ENCODE data around the gene BORA.
A peak's percentile ranks its signal among the peaks of the same experiment; 100 is the strongest.
"Not testable (repeated sequence)": the region's sequence is repeated elsewhere in the genome, so short reads cannot be mapped to it uniquely, and the experiment has no call there.

The BORA gene

DNA sequence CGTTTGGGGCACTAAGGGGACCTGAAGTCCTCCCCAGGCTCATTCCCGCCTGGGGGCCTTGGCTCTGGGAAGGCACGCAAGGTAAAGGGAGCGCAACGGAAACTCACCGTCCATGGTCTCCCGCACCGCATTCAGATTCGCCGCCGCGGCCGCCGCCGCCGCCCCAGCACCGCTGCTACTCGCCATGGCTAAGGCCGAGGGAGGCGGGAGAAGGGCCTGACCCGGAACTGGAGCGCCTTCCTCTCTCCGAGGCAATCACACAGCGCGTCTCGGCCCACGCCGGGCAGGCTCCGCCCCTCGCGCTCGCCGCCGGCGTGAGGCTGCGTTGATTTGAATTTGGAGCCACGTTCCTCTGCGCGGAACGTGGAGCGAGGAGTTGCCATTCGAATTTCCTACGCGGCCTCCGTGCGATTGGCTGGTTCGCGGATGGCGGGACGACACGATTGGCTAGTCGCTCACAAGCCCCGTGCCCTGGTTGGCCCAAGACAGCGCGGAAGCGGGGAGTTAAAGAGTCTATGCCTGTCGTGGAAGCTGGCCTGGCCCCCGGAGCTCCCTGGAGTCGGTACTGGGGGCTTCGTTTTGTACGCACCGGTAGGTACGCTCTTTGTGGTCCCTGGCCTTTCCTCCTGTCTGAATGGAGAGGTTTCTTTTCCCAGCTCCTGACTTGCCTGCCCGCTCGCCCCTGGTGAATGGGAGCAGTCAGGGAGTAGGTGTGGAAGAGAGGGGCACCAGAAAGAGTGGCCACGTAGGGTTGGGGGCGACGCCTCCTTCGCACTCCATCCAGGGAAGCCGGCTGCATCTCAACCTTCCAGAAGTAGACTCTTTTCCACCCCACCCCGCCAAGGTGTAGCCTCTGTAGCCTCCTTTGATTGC lies at the start of gene BORA, which contains the start of gene MZT1:
Gene BORA, plus strand, starts transcription at position 507 of the 873 bp plus-strand sequence. CDS start 1,018 bp downstream, outside the sequence.
Gene MZT1, minus strand, starts transcription at position 213 of the 873 bp plus-strand sequence. Its CDS starts 27 bp downstream, at position 186.
- DNase-seq (ENCODE audit: low spot score): peak; percentile 96

DNA sequence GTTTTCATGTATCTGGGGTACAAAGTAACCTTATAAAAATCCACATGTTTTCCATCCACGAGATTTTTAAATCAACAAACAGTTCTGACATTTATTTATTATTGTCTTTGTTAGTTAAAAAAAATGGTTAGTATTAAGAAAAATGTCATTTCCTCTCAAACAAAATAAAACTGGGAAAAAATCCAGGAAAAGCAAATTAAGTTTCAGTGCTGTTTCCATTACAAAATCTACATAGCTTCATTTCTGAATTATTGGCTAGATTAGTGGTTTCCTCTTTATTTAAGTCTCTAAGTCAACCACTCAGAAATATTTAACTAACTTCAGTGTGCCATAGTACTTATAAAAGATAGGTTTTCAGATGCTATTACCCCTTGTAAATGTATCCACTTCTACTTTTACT lies 49.4 kb upstream of the BORA start:
- no peak for DNase-seq (ENCODE audit: low spot score)

DNA sequence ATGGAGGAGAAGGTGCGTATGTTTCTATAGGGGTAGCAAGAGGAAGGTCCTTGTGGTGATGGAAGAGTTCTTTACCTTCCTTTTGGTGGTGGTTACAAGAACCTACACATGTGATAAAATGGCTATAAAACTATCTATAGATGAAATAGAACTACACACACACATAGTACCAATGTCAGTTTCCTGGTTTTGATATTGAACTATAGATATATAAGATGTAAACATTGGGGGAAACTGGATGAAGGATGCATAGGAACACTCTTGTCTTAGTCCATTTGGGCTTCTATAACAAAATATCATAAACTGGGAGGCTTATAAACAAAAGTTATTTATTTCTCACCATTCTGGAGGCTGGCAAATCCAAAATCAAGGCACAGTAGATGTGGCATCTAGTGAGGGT lies 47.4 kb upstream of the BORA start:
- no peak for DNase-seq (ENCODE audit: low spot score)

DNA sequence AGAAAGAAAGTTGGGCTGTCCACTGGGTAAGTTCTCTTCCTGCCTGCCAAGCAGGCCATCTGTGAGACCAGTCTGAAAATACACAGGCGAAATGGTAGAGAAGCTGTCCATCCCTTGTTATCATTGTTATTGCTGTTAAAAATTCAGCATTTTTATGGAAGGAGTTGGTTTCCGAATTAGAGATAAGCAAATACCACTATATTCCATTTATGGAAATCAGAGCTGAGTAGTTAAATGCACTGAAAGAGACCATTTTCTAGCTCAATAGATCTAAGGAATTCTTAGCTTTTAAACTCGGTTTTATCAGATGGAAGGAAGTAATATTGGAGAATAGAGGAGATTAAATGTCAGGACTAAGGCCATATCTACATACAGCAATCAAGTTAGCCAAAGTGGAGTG lies 41.0 kb upstream of the BORA start:
- DNase-seq (ENCODE audit: low spot score): no peak

DNA sequence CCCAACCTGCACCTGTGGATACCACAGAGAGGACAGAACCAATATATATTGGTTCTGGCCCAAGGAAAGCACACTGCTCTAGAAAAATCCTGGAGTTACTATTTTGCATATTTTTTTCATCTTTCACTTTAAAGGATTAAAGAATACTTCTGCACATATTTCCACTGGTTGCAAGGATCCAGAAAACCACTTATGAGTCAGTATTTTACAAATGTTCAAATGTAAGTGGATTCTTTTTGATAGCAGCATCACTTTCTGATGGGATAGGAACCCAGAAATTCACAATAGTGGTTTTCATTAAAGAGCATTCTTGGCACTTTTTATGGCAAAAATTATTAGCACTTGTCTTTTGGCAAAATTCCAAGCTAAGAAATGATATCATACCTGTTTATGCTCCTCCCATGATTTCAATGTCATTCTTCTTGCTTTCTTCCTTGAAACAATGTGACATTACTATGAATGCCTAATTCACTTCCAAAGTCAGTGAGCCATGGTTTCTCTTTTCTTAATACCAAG lies 38.5 kb upstream of the BORA start:
- DNase-seq (ENCODE audit: low spot score): no peak

DNA sequence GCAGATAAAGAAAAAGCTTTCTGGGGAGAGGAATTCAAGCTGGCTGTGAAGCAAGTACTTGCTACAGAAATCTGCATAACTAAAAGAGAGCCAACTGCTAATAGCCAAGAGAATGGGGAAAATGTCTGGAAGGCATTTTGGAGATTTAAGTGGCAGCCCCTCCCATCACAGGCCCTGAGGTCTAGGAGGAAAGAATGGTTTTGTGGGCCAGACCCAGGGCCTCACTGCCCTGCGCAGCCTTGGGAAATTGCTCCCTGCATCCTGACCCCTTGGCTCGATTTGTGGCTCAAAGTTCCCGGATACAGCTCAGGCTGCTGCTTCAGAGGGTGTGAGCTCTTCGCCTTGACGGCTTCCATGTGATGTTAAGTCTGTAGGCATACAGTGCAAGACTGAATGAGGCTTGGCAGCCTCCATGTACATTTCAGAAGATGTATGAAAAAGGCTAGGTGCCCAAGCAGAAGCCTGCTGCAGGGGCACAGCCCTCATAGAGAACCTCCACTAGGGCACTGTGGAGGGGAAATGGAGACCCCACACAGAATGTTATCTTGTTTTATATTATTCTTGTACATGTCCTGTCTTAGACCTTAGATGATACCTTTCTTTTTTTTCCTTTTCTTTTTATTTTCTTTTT lies 34.7 kb upstream of the BORA start:
- DNase-seq (ENCODE audit: low spot score): no peak

DNA sequence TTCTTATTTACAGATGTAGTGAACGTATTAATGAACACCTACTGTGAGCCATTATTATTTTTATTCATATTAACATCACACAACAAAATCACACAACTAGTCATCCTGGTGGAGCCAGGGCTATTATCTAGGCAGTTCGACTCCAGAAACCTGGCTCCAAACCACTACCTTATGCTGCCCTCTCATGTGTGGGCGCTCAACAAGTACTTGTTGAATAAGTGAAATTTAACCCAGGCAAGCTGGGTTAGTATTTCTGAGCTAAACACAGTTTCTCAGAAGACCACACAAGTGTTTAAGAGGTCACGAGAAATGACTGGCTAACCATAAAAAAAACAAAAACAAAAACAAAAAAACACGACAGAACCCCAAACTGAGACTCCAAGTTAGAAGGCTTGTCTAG lies 33.9 kb upstream of the BORA start:
- no peak for DNase-seq (ENCODE audit: low spot score)

DNA sequence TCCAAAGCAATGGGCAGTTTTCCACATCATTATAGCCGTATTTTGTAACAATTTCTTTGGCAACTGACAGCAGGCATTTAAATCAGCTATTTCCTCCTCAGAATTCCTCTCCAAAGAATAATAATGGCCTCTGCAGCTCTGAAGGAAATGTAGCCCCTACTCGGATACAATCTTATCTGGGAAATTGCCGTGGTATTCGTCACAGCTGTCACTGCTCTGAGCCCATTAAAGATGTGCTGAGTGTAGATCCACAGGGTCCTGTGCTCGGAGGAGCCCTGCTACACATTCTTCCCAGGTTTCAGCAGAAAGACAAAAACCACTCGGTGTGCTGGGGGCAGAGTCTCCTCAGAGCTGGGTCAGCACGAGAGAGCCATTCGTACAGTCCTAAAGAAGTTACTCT lies 33.4 kb upstream of the BORA start:
- no peak for DNase-seq (ENCODE audit: low spot score)

DNA sequence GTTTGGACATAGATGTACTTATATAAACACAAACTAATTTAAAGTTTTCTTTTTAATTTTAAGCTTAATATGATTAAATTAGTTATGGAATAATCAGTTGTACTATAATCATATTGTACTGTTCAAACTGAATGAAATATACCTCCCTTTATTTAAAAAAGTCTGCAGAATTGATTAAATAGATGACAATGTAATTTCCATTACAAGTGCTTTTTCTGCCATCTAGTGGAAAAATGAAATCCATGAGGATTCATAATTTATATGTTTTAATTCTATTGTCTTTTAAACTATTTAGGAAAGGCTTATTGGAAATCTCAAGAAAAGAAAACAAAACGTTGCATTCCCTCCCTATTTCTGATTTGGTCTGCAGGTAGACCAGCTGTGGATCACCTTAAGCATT lies 31.1 kb upstream of the BORA start:
- no peak for DNase-seq (ENCODE audit: low spot score)

DNA sequence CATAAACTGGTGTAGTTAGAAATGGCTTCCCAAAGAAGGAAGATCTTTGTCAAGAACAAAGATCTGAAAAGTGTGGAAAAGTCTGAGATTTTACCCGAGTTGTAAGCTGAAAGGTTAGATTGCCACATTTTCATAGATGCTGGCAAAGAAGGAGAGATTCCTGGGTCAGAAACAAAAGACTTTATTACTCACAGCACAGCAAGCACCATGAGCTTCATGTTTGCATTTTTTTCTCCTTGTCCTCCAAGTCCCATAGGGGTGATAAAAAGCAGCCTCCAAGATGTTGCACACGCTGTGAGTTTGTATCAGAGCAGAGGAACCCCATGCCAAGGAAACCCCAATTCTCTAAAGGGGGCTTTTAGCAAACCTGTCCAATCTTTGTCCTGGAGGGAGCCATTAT lies 29.6 kb upstream of the BORA start:
- DNase-seq (ENCODE audit: low spot score): no peak

DNA sequence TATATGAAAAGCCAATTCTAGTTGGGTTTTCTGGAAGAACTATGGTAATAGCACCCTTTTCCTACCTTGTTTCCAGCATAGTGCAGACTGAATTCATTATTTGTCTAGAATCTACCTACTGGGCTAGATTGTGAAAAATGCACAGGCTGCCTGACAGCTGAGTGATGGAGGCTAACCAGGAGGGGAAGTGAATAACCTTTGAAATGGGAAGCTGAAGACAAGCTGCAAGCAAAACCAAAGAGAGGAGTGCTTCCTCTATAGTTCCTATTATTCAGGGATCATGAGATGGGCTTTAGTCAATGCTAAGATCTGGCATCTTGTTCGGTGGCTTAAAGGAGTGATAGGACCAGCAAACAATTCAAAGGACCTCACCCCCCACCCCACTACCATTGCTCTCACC lies 27.2 kb upstream of the BORA start:
- DNase-seq (ENCODE audit: low spot score): no peak

DNA sequence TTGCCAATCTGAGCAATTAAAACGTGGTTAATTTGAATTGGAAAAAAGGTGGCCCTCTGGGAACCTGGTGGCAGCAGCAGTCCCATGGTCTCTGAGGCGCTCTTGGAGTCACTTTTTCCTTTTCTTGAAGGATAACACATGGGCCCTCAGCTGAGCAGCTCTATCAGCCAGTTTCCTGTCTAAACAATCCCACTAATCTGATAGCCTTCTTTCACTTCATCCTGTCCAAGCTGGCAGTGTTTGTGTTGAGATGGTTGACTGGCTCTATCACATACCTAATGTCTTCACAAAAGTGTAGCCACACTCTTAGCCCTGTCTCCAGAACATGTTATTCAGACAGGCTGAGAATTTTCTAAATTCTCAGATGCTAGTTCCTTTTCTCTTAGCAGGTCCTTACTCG lies 10.9 kb upstream of the BORA start:
- no peak for DNase-seq (ENCODE audit: low spot score)

DNA sequence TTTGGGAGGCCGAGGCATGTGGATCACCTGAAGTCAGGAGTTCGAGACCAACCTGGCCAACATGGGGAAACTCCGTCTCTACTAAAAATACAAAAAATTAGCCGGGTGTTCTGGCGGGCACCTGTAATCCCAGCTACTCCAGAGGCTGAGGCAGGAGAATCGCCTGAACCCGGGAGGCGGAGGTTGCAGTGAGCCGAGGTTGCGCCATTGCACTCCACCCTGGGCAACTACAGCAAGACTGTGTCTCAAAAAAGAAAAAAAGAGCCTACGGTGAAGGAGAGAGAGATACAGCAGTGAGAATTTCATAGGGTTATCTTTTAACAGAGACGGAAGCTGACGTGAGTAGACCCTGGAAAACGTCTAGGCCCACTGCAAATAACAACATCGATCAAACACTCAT lies 1.5 kb upstream of the BORA start:
- DNase-seq (ENCODE audit: low spot score): not testable (repeated sequence)

DNA sequence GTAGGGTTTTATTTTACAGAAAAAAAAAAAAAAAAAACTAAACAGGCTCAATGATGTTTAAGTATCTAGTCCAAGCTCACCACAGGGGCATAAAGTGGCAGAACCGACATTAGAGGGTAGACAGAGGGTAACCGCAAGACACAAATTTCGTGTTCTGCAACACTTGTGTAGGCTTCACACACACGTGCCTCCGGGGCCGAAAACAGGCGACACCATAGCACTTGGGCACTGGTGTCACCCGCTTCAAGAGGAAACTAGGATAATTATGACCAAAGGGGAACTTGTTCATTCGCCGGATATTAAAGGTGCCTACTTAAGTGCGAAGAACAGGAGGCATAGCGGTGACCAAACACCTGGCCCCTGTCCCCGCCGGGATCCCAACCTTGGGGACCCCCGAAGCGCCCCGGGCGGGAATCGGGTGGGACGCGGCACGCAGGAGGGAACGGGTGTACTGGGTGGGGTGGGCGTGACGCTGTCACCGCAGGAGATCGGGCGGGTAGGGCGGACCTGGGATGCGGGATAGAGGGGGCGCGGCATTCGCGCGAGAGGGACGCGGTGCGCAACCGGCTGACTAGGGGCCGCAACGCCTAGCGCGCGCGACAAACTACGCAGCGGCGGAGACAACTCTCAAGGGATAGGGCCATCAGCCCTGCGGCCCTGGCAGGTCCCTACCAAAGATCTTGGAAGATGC lies 852 bp upstream of the BORA start:
- DNase-seq (ENCODE audit: low spot score): peak; percentile 3

DNA sequence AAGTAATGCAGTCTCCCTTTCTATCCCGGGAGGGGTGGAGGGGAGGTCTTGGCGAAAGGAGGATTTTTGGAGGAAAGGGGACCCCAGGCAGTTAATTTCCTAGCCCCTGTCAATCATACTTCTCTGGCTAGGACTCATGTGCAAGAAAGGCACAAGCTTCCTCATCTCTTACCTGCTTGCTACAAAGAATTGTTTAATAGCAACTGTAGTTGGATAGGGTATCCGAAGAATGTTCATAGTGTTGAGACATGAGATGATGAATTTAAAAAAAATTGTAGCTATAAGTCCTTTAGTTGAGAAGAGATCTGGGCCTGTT lies 525 bp downstream of the BORA start:
- DNase-seq (ENCODE audit: low spot score): no peak

DNA sequence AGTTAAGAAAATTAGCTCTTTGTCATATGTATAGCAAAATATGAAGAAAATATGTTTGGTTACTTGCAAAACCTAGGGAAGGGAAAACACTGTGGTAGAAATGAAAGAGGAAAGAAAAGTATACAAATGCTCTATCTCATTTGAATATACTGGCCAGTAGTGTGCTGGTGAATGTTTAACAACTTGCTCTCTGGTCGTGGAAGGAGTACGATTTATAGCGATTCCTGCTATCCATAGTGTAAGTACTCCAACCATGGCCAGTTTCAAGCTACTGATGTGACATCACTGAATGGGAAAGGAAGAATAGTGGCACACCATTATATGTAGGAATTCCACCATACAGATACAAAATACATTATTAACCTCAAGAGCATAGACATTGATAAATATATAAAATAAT lies 9.3 kb downstream of the BORA start:
- no peak for DNase-seq (ENCODE audit: low spot score)

DNA sequence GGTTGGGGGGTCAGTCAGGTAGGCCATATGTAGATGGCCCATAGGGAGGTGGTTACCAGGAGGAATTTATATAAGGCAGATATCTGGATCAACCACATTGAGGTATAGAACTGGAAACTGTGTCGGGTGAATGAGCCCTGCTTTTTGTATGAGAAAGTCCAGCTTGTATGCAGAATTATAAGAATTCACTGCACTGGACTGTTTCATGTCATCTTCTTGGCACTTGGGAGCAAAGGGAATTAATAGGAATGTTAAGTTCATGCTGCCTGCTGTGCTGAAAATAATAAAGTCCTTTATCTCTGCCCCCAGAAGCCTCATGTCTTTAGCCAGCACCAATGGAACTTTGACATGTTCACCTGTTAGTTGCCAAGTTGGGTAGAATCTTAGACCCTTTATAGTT lies 12.3 kb downstream of the BORA start:
- no peak for DNase-seq (ENCODE audit: low spot score)

DNA sequence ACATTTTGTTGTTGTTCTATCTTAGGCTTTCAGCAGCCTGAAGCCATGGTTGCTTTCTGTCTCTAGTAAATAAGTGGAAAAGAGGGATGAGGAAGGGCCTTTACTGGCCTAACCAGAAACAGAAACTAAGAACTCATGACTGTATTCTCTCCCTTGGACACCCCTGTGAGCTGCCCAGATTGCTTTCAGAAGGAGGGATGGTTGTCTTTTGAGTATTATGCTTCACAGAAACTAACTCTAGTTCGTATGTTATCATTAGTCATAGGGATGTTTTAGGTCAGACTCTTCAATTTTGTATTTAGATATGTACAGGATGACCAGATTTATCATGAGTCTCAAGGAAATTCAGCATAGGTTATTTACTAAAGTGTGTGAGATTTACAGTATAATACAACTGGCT lies 17.5 kb downstream of the BORA start:
- DNase-seq (ENCODE audit: low spot score): no peak

DNA sequence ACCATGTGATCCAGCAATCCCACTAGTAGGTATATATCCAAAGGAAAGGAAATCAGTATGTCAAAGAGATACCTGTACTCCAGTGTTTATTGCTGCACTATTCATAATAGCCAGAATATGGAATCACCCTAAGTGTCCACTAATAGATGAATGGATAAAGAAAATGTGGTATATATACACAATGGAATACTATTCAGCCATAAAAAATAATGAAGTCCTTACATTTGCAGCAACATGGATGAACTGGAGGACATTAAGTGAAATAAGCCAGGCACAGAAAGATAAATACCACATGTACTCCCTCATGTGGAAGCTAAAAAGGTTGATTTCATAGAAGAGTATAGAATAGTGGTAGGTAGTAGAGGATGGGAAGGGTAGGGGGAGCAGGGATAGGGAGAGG lies 23.5 kb downstream of the BORA start:
- DNase-seq (ENCODE audit: low spot score): no peak

DNA sequence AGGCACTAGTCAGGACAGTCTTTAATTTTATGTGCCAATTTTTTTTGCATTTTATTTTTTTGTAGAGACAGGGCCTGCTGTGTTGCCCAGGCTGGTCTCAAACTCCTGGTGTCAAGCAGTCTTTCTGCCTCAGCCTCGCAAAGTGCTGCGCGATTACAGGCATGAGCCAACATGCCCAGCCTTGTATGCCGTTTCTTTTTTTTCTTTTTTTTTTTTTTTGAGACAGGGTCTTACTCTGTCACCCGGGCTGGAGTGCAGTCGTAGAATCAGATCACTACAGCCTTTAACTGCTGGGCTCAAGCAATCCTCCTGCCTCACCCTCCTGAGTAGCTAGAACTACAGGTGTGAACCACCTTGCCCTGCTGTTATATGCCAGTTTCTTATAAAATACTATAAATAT lies 26.4 kb downstream of the BORA start:
- DNase-seq (ENCODE audit: low spot score): no peak

DNA sequence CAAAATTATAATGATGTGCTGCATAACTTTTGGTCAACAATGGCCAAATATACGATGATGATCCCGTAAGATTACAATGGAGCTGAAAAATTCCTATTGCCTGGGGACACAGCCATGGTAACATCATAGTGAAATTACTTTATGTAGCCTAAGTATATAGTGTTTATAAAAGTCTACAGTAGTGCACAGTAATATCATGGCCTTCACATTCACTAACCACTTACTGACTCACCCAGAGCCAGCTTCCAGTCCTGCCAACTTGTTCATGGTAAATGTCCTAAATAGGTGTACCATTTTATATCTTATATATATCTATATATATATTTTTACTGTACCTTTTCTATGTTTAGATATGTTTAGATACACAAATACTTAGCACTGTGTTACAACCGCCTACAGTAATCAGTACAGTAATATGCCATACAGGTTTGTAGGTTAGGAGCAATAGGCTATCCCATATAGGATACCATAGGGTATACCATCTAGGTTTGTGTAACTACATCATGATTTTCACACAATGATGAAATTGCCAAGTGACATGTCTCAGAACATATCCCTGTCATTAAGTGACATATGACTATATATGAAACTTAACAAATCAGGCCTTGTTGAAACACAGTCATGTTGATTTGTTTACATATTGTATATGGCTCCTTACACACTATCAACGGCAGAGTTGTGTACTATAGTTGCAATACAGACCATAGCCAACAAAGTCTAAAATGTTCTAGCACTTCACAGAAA lies 30.2 kb downstream of the BORA start:
- DNase-seq (ENCODE audit: low spot score): no peak

DNA sequence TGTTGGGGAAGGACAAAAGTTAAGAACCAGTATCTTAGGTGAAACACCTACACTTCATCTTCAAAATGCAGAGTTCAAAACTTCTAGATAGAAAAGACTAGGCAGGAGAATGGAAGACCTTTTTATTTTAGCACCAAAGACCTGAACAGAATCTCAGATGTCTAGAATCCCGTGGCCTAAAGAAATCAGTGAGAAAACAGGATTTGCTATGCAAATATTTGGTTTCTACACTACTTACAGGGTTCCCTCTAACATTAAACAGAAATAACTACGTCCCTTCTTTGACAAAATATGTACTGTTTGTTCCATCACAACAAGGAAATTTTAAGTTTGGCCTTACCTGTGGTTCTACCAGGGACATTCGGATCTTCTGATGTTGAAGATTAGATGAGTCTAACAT lies 32.5 kb downstream of the BORA start:
- no peak for DNase-seq (ENCODE audit: low spot score)

Measured in COLO829 (cell line).